Fibroblast of lung (primary cell): ENCODE measurements around the gene BABAM2.

Experiments used
- CTCF ChIP-seq, 2 donors: IDR thresholded peaks in 1 of 2; conservative IDR thresholded peaks in 1 of 2; 1 replicate in 1 of 2; 2 replicates in 1 of 2; pipeline ENCODE4 v1.5.1; 2011 to 2012; ENCODE audit warnings: low read length in 2 of 2, control low read depth in 1 of 2, inconsistent platforms in 1 of 2, low read depth in 1 of 2, mild to moderate bottlenecking in 1 of 2
- EZH2 ChIP-seq: IDR thresholded peaks from 2 replicates; pipeline ENCODE4 v1.5.1; 2012; ENCODE audit warnings: low read length, control low read depth, mild to moderate bottlenecking; ENCODE audit errors: missing control alignments

GRCh38 chr2:28063492-28063962 is 173.0 kb downstream of the BABAM2 start:
- TF ChIP-seq CTCF (conservative IDR thresholded peaks at IDR 0.05 in 1 of 2, IDR thresholded peaks at IDR 0.05 in 1 of 2; ENCODE audit: low read depth in 1 of 2, low read length in 2 of 2) (no peak), EZH2 (no peak)
